ENCODE measurements around the gene CBY2. TPM values are rescaled to one million over a fixed set of nuclear protein-coding genes. Genes with fewer than 3 reads are reported as not detected.
"Not testable (repeated sequence)": the region's sequence is repeated elsewhere in the genome, so short reads cannot be mapped to it uniquely, and the experiment has no call there.

Gene CBY2, protein sequence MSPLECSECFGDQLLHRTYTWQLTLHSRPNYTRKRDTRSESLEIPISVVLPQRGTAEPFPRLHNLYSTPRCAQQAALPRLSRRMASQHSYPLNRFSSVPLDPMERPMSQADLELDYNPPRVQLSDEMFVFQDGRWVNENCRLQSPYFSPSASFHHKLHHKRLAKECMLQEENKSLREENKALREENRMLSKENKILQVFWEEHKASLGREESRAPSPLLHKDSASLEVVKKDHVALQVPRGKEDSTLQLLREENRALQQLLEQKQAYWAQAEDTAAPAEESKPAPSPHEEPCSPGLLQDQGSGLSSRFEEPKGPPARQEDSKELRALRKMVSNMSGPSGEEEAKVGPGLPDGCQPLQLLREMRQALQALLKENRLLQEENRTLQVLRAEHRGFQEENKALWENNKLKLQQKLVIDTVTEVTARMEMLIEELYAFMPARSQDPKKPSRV
- total RNA-seq, result not detected

DNA sequence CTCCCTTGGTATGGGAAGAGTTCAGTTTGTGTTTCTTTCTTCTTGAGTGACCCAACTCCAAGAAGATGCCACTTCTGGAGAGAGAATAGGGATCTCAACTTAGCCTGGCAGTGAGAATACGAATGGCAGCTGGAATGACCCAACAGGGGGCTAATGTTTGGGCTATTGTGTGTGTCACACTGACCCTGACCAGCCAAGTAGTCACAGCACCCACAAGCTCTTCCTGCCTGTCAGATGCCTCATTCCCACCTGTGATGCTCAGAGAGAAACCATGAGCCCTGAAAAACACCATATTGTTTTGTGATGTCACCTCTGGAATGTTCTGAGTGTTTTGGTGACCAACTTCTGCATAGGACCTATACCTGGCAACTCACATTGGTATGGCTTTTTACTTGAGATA is at the start of gene CBY2:
Gene CBY2 (plus strand): TSS at position 233 of the 400 bp plus-strand sequence. CDS start 71 bp downstream, at position 304.
- DNase-seq (ENCODE audit: low spot score), result no peak
- no peak for ATAC-seq

DNA sequence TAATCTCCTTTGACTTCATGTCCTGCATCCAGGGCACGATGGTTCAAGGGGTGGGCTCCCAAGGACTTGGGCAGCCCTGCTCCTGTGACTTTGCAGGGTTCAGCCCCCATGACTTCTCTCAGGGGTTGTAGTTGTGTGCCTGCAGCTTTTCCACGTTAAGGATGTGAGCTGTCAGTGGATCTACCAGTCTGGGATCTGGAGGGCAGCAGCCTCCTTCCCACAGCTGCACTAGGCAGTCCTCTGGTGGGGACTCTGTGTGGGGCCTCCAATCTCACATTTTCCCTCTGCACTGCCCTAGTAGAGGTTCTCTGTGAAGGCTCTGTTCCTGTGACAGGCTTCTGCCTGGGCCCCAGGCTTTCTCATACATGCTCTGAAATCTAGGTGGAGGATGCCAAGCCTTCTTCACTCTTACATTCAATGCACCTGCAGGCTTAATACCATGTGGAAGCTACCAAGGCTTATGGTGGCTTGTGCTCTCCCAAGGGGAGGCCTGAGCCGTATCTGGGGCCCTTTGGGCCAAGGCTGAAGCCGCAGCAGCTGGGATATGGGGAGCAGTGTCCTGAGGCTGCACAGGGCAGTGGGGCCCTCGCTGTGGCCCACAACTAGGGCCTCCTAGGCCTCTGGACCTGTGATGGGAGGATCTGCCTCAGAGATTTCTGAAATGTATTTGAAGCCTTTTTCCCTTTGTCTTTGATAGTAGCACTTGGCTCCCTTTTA is 47.3 kb upstream of the CBY2 start:
- ATAC-seq (no peak), DNase-seq (ENCODE audit: low spot score) (no peak)

DNA sequence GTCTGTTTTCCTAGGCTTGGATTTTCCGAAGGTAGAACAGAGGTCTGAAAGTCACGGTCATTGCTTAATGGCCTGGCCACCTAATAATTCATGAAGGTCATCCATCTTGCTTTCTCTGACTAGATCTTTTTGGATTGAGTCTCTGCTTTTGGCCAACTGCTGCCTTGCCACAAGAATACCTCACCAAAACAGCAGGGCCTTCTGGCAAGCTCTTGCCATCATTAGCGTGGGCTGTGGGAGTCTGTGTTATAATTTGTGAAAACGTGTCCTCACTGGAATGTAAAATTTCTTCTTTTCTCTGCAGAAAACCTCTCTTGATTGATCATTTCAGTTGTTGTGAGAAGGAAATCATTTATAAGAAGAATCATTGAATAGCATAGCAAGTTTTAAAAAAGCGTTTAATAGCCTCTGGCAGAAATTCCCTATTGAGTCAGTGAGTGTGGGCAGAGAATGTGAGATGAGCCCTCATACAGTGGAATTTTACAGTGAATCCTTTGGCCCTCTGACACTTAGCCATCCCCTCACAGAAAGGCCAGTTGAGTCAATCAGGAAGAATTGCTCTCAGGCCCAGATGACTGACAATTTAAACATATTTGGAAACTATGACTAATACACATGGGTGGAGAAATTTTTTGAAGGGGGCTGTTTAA is 43.4 kb upstream of the CBY2 start:
- DNase-seq (ENCODE audit: low spot score) (no peak), ATAC-seq (no peak)

DNA sequence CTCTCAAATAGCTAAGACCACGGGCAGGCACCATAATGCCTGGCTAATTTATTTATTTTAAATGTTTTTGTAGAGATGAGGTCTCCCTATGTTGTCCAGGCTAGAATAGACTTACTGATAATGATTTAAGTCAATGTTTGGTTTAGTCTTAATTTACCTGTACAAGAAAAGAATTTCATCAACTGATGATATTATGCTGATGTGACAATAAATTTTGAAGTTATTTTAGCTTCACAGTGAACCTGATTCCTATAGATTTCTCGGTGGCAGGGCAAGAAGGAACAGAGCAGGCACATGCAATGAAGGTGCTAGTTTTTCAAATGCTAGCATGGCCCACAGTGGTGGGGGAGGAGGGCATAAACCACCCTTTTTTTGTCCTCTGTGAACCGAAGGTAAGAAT is 42.6 kb upstream of the CBY2 start:
- DNase-seq (ENCODE audit: low spot score) (no peak), ATAC-seq (no peak)

DNA sequence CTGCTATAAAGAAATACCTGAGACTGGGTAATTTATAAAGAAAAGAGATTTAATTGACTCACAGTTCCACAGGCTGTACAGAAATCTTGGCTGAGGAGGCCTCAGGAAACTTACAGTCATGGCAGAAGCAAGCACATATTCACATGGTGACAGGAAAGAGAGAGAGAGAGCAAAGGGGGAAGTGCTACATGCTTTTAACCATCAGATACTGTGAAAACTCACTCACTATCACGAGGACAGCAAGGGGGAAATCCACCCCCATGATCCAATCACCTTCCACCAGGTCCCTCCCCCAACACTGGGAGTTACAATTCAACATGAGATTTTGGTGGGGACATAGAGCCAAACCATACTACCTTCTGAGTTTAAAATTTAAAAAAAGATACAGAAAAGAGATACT is 41.7 kb upstream of the CBY2 start:
- DNase-seq (ENCODE audit: low spot score); ATAC-seq: not testable (repeated sequence)

DNA sequence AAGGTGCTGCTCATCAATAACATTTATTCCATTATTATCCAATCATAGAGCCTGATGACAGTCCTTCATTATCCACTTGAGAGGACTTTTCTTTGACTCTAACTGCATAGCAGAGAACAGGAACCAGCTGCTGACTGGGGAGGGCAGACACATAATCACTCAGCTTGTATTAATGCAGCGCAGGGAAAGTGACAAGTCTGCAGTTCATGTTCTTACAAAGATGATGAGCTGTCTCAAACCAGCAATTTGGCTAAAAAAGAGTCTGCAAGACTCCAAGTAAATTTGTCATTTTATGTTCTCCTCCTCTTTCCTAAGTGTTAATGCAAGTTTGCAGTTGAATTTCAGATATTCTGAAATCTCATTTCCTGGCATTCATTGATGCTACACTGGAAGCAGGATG is 40.0 kb upstream of the CBY2 start:
- ATAC-seq (no peak), DNase-seq (ENCODE audit: low spot score) (no peak)

DNA sequence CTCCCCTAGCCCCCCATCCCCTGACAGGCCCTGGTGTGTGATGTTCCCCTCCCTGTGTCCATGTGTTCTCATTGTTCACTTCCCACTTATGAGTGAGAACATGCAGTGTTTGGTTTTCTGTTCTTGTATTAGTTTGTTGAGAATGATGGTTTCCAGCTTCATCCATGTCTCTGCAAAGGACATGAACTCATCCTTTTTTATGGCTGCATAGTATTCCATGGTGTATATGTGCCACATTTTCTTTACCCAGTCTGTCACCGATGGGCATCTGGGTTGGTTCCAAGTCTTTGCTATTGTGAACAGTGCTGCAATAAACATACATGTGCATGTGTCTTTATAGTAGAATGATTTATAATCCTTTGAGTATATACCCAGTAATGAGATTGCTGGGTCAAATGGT is 39.2 kb upstream of the CBY2 start:
- DNase-seq (ENCODE audit: low spot score); ATAC-seq: not testable (repeated sequence)

DNA sequence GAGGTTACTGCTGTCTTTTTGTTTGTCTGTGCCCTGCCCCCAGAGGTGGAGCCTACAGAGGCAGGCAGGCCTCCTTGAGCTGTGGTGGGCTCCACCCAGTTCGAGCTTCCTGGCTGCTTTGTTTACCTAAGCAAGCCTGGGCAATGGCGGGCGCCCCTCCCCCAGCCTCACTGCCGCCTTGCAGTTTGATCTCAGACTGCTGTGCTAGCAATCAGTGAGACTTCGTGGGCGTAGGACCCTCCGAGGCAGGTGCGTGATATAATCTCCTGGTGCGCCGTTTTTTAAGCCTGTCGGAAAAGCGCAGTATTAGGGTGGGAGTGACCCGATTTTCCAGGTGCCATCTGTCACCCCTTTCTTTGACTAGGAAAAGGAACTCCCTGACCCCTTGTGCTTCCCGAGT is 32.5 kb upstream of the CBY2 start:
- ATAC-seq; DNase-seq (ENCODE audit: low spot score): not testable (repeated sequence)

DNA sequence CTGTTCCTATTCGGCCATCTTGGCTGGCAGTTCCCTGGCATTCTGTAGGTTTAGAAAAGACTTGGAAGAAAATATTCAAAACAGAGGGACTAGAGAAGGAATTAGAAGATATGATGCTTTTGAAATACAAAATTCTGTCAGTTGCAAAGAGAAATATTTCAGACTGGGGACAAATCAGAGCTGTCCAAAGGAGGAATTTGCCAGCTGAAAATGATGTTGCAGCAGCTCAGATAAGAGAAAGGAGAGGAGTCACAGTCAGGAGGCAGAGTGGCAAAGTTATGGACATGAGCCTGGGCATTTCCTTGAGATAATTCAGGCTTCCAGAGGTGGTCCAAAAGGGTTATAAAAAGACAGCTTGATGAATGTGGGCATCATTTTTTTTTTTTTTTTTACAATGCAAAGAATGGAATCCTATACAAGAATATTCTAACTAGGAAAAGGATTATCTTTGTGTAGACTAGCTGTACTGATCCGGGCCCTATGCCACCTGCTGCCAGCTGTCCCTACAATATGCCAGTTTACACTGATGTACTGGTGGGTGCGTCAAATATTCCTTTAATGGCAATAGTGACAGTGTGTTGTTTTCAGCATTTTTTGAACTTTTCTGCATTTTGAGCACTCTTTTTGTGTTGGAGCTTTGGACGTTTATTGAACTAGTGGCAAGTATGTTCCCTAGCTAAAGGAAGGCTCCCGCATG is 31.8 kb upstream of the CBY2 start:
- ATAC-seq, result no peak
- no peak for DNase-seq (ENCODE audit: low spot score)

DNA sequence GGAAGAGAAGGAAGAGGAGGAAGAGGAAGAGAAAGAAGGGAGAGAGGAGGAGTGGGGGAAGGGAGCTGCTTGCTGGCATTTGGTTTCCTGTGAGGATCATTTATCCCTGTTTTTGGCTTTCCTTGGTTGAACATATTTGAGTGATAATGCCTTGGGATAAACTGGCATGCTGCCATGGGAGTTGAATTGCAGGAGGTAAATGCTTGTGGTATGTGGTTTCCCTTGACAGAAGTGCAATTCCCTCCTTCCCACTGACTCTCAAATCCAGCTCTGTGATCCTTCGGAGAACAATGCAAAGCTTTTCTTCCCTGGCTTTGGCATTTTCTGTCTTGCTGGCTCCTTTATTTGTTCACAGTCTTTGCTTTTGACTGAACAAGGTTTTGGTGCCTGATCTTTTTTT is 27.2 kb upstream of the CBY2 start:
- DNase-seq (ENCODE audit: low spot score) (no peak), ATAC-seq (no peak)

DNA sequence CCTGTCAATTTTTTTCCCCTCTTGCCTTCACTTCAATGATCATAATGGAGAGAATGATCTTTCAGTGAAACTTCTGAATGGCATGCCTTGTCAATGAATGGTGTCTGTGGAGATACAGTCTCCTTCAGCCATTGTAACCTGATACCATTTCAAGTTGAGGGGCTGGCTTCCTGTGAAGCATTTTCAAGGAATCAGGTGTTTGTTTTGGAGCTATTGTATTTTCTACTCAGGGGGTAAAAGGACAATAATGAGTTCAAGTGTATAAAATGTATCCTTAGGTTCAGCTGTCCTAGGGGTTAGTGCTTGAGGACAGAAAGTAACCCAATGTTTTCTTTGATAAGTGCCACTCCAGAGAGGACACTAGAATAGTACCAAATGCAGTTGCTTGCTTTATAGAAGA is 23.8 kb upstream of the CBY2 start:
- DNase-seq (ENCODE audit: low spot score) (no peak), ATAC-seq (no peak)

DNA sequence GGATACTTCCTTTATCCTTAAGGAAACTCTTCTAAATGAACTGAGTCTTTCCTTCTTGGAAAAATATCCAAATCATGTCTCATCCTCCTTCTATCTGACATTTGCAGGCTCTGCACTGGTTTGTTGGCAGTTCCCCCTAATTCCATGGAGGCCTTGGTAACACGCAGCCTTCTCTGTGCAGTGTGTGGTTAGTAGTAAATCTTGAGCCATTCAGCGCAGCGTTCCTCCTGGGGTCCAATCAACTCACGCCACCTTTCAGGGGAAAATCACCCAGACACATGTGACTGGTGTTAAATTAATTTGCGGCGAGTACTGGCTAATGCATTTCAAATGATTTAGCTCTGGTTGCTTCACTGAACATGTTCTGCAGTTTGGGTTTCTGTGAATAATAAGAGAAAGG is 21.0 kb upstream of the CBY2 start:
- ATAC-seq, result no peak
- DNase-seq (ENCODE audit: low spot score), result no peak

DNA sequence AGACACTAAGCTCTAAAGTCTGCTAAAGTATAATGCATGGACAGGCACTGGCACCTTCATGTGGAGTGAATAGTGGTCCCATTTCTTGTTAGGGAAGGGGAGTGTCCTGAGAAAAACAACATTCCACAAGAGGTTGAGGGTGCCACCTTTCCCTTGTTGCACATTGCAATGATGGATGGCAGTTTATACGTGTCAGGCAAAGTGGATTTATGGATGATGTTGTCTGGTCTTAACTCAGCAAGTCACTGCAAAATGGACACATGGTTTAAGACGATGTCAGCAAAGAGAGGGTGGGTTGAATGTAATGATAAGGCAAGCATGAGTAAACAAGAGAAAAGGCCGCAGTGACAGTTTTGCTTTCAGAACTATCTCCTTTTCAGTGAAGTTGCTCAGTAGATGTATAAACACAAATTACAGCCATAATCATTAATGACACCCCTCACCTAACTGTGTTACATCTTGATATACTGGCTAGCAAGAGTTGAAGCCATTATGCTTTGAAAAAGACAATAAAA is 19.6 kb upstream of the CBY2 start:
- DNase-seq (ENCODE audit: low spot score) (no peak), ATAC-seq (no peak)

DNA sequence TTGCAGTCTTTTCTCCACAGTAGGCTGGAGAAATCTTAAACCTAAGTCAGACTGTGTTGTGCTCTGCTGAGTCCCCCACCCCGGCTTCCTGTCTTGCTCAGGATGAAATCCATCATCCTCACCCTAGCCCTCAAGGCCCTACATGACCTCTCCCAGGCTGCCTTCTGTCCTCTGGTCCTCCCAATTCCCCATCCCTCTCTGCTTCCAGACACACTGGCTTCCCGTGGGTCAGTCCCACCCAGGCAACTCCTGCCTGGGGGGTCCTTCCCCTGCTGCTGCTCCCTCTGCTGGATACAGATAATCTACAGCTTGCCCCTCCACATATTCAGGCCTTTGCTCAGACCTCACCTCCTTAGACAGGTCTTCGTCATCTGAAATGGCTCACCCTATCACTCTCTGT is 18.4 kb upstream of the CBY2 start:
- DNase-seq (ENCODE audit: low spot score), result no peak
- no peak for ATAC-seq

DNA sequence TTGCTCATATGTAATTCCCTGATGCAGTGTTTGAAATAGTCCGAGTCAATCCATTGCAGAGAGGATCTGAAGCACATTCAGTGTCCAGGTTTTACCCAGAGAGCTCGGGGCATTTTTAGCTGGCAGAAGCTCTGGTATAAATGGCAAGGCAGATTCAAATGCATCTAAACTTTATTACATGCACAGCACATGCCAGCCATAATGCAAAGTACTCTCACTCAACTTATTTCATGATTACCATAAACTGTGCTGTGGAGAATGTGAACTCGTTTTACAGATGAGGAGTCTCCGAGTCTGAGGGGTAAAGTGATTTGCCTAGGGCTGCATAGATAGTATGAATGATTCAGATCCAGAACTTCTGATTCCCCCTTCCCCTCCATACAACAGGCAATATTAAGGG is 13.5 kb upstream of the CBY2 start:
- DNase-seq (ENCODE audit: low spot score) (no peak), ATAC-seq (no peak)

DNA sequence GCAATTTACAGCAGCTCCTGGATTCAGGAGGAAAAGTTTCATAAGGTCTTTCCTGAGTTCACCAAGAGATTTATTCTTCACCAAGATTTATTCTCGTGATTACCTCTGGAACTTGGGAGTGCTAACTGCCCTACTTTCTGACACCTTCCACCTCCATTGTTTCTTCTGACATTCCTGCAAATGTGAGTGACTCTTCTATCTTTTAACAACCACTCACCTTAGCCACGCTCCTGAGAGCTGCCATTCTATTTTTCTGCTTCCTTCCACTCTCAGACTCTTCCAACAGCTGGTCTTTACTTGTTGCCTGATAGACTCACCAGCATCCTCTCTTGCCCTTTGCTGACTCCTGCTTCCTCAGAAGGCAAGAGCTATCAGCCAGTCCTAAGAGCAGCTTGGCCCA is 11.5 kb upstream of the CBY2 start:
- no peak for DNase-seq (ENCODE audit: low spot score)
- ATAC-seq, result no peak

DNA sequence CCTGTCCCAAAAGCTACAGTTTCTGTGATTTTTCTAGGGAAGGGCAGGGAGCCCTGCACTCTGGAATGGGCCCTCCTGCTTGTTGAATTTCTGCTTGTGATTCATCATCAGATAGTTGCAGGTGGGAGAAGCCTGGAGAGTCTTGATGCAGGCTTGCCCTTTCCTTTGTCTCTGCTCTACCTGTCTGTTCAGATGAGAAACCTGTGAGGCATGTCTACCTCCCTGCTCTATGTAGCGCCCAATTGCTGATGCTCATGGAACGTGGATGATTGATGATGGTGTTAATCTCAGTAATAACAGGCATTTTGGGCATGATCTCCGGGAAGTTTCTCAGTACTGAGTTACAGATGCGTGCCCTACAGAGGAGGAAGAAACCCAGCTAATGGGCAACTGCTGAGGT is 10.9 kb upstream of the CBY2 start:
- ATAC-seq, result no peak
- no peak for DNase-seq (ENCODE audit: low spot score)

DNA sequence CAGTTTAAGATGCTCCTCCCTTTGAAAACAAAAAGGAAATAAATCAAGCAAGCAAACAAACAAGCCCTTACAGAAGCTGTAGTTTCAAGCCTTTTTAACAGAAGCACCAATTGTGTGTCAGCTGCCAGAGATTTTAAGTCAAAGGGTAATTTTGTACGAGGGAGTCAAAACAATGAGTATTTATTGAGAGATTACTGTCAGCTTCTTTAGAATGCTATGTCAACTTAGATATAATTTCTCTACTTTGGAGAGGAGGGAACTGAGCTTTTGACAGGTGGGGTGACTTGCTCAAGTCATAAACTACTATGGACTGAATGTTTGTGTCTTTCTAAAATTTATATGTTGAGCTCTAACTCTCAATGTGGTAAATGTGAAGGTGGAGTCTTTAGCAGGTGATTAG is 10.5 kb upstream of the CBY2 start:
- no peak for DNase-seq (ENCODE audit: low spot score)
- ATAC-seq, result no peak

DNA sequence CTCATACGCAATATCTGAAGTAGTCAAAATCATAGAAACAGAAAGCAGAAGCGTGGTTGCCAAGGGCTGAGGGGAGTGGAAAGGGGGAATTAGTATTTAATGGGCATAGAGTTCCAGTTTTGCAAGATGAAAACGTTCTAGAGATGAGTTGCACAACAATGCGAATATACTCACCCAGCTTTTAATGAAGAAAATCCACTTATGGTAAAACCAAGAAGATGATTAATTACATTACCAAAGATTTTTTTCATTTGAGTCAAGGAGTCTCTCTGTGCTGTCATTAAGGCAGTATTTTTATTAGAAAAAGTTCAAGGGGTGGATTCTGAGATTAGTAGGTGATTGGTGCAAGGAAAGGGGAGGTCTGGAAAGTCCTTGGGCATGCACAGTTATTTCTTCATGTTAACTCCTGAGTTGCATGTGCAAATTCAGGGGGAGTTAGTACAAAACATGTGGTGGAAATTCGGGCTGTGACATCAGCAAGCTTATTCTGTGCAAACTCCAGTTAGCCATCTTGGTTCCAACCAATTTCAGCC is 6.9 kb upstream of the CBY2 start:
- DNase-seq (ENCODE audit: low spot score) (no peak), ATAC-seq (no peak)

DNA sequence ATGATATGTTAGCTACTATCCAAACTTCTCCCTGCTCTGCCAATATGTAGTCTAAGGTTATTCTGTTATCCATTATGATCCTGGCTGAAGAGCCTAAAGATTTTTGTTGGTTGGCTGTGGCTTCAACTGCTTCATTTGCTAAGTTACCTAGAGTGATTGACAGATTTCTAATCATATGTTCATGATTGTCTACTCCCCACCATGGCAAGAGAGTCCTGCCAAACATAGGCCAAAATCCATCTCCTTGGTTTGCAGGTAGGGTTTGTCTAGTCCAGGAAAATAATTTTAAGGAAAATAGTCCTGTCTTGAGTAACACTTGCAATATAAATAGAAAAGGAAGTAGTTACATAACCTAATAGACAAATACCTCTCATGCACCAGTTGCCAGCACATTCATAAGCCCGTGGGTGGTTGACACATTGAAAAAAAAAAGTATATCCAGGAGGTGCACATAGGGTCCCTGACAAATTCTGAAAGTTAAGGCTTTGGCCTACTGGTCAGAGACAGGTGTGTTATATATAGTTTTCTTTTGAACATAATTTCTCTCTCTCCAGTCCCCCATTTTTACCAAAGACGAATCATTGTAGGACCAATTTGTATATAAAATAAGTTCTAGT is 5.4 kb upstream of the CBY2 start:
- DNase-seq (ENCODE audit: low spot score), result no peak
- no peak for ATAC-seq
